Measurements from ENCODE around the gene DNAJC16.

GRCh38 chr1:15557594-15557993, 30.9 kb downstream of the DNAJC16 start:
- TF ChIP-seq POLR2AphosphoS5 (IDR thresholded peaks at IDR 0.05) (no peak), EP300 (IDR thresholded peaks at IDR 0.05) (no peak), POLR2A (IDR thresholded peaks at IDR 0.05) (no peak)
- TF ChIP-seq, protein P1, sequence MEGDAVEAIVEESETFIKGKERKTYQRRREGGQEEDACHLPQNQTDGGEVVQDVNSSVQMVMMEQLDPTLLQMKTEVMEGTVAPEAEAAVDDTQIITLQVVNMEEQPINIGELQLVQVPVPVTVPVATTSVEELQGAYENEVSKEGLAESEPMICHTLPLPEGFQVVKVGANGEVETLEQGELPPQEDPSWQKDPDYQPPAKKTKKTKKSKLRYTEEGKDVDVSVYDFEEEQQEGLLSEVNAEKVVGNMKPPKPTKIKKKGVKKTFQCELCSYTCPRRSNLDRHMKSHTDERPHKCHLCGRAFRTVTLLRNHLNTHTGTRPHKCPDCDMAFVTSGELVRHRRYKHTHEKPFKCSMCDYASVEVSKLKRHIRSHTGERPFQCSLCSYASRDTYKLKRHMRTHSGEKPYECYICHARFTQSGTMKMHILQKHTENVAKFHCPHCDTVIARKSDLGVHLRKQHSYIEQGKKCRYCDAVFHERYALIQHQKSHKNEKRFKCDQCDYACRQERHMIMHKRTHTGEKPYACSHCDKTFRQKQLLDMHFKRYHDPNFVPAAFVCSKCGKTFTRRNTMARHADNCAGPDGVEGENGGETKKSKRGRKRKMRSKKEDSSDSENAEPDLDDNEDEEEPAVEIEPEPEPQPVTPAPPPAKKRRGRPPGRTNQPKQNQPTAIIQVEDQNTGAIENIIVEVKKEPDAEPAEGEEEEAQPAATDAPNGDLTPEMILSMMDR (IDR thresholded peaks at IDR 0.05) = no peak
